H1 (cell line): ENCODE measurements around the gene SPOP. TPM values are rescaled to one million over a fixed set of nuclear protein-coding genes. Genes with fewer than 3 reads are reported as not detected.

Experiments
- CTBP2 ChIP-seq: IDR thresholded peaks from 2 replicates; pipeline ENCODE4 v1.7.0; 2011; ENCODE audit warnings: borderline replicate concordance, mild to moderate bottlenecking, moderate library complexity, mixed read lengths, low read length; ENCODE audit not compliant: insufficient read depth, insufficient read length
- EGR1 ChIP-seq: IDR thresholded peaks from 2 replicates; pipeline ENCODE4 v1.6.1; 2011; ENCODE audit warnings: low read depth, low read length, borderline replicate concordance
- NANOG ChIP-seq: IDR thresholded peaks from 2 replicates; pipeline ENCODE4 v1.6.1; 2011; ENCODE audit warnings: low read length, low read depth, mild to moderate bottlenecking, inconsistent platforms; ENCODE audit not compliant: insufficient read depth, poor library complexity, severe bottlenecking
- RBBP5 ChIP-seq: IDR thresholded peaks from 2 replicates; pipeline ENCODE4 v1.7.1; 2012; ENCODE audit warnings: low read depth, mild to moderate bottlenecking, inconsistent platforms, low read length, moderate library complexity, borderline replicate concordance
- RNF2 ChIP-seq: fragments of 200-900, 300-1000 bp; sonication (generic); IDR thresholded peaks from 2 replicates; pipeline ENCODE4 v1.7.1; 2016; ENCODE audit warnings: borderline replicate concordance, low read depth, mild to moderate bottlenecking, antibody characterized with exemption, low read length; ENCODE audit not compliant: poor library complexity, severe bottlenecking; ENCODE audit errors: missing control alignments
- SP4 ChIP-seq: IDR thresholded peaks from 2 replicates; pipeline ENCODE4 v1.6.1; 2012; ENCODE audit warnings: low read length, inconsistent platforms
- polyA plus RNA-seq, 7 experiments: library from polyadenylated mRNA; depleted of rRNA in 3 of 7; stranded (reverse) in 5 of 7; unstranded in 2 of 7; fragments of >200 nt in 5 of 7; fragments of 200-250 nt in 2 of 7; gene quantifications; 1 replicate in 5 of 7; 2 replicates in 1 of 7; 4 replicates in 1 of 7; pipeline versions ENCODE4 v1.2.1 to v1.2.3, GENCODE V29; 2011 to 2013; ENCODE audit warnings: missing spikeins in 2 of 7, mixed read lengths in 2 of 7
- total RNA-seq: library from RNA; stranded (reverse); fragmentation: NEBNext Ultra II Directional; extraction: Animal tissue kit (Norgen Biotek cat#: 25700); gene quantifications from 2 replicates; pipeline ENCODE4 v1.2.1, GENCODE V29; 2021

The SPOP gene
- total and polyA plus RNA-seq, 2 of the 8 experiments (the other 6 are each of a cell fraction or from before 2014, with no cell fraction given) = 13.3 to 25.6 TPM

DNA sequence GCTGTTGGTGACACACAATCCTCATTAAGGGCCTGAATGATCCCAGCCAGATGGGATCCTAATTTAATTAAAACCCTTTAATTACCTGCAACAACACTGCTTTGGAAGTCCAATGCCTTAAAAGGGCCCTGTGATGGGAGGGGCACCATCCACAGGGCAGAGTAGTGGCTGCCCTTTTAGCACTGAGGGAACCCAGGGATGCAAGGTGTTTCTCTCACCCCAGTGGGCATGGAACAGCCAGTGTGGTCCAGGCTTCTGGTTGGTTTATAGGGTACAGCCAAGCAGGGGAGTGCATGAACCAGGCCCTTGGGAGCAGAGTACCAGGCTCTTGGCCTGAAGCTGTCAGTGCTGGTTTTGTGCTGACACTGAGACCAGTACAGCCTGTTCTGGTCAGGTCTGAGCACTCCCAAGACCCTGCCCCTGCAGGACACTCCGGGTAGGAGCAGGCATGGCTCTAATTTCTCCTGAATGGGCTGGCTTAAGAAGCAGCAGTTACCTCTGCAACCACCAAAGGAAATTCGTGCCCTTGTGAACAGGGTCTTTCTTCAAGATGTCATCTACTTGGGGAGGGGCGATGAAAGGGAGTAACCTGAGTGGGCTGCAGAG is 92.4 kb downstream of the SPOP start (continued):
- TF ChIP-seq SP4 (no peak), EGR1 (no peak), CTBP2 (no peak), RNF2 (no peak), NANOG (no peak), RBBP5 (no peak)
- TF ChIP-seq, all 59 proteins: peak for 2
